SJCRH30 (cell line): ENCODE results near the gene CYP19A1. TPM values are rescaled to one million over a fixed set of nuclear protein-coding genes. Genes with fewer than 3 reads are reported as not detected.

Experiments used
- DNase-seq, 2 experiments: peaks; one replicate each; pipeline ENCODE4 v3.0.0-alpha.2; 2015 to 2020
- H3K27ac ChIP-seq: fragments of 250-450 bp; sonication (Bioruptor Pico); 2 replicates; pipeline ENCODE4 v1.5.1; 2020; ENCODE audit warnings: mild to moderate bottlenecking, moderate library complexity
- H3K27me3 ChIP-seq: fragments of 250-450 bp; sonication (Bioruptor Pico); 2 replicates; pipeline ENCODE4 v1.5.1; 2020; ENCODE audit warnings: mild to moderate bottlenecking, moderate library complexity
- H3K36me3 ChIP-seq: fragments of 250-450 bp; sonication (Bioruptor Pico); 2 replicates; pipeline ENCODE4 v1.5.1; 2020; ENCODE audit warnings: mild to moderate bottlenecking, moderate library complexity
- H3K4me1 ChIP-seq: fragments of 250-450 bp; sonication (Bioruptor Pico); 2 replicates; pipeline ENCODE4 v1.5.1; 2020; ENCODE audit warnings: mild to moderate bottlenecking, moderate library complexity
- H3K4me3 ChIP-seq: fragments of 250-450 bp; sonication (Bioruptor Pico); 2 replicates; pipeline ENCODE4 v1.5.1; 2020; ENCODE audit warnings: mild to moderate bottlenecking, moderate library complexity
- H3K9me3 ChIP-seq: fragments of 250-450 bp; sonication (Bioruptor Pico); replicated peaks from 2 replicates; pipeline ENCODE4 v1.5.1; 2020; ENCODE audit warnings: mild to moderate bottlenecking, moderate library complexity
- total RNA-seq: library from RNA; depleted of rRNA; stranded (reverse); fragments of >200 nt; shearing (Covaris generic); gene quantifications from 2 replicates; pipeline ENCODE4 v1.2.3, GENCODE V29; 2014

The CYP19A1 gene
- total RNA-seq, 1 experiment from 2014 or later, result not detected

DNA sequence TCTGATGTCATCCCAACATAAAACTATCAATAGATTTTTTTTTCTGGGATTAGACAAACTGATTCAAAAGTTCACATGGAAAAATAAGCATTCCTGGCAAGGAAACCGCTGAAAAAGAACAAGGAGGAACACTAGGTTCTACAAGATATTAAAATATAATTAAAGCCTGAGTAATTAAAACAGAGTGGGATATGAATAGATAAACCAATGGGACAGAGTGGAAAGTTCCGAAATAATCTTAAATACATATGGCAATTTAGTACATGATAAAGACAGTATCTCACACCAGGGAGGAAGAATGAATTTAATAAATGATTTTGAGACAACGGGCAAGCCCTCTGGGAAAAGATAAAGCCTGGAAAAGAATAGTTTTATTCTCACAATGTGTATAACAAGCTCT is 7.7 kb upstream of the CYP19A1 start:
- H3K4me1 ChIP-seq, result no peaks in the 10 kb centered on the region
- no peak overlapping the region for H3K27ac ChIP-seq
- H3K27me3 ChIP-seq, result no peaks in the 10 kb centered on the region
- H3K9me3 ChIP-seq, result no peaks in the 10 kb centered on the region
- no peak overlapping the region for H3K4me3 ChIP-seq
- no peaks in the 10 kb centered on the region for H3K36me3 ChIP-seq
- DNase-seq, result no peak

DNA sequence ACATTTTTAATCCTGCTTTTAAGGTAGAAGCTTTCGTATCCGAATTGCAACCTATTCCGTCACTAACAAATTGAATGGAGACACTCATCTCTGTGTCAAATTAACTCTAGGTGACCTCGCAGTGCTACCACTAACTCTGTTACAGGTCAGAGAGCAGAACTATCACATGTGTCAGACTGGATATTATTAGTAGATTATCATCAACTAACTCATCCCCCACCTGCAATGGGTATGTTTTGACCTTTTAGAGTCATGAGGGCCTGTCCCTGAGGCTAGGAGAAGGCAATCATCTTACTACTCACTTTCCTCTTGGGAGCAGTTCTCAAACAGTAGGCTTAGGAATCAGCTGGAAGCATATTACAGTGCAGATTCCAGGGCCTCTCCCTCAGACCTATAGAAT is 5.1 kb upstream of the CYP19A1 start:
- no peak for DNase-seq
- H3K27me3 ChIP-seq, result no peaks in the 10 kb centered on the region

DNA sequence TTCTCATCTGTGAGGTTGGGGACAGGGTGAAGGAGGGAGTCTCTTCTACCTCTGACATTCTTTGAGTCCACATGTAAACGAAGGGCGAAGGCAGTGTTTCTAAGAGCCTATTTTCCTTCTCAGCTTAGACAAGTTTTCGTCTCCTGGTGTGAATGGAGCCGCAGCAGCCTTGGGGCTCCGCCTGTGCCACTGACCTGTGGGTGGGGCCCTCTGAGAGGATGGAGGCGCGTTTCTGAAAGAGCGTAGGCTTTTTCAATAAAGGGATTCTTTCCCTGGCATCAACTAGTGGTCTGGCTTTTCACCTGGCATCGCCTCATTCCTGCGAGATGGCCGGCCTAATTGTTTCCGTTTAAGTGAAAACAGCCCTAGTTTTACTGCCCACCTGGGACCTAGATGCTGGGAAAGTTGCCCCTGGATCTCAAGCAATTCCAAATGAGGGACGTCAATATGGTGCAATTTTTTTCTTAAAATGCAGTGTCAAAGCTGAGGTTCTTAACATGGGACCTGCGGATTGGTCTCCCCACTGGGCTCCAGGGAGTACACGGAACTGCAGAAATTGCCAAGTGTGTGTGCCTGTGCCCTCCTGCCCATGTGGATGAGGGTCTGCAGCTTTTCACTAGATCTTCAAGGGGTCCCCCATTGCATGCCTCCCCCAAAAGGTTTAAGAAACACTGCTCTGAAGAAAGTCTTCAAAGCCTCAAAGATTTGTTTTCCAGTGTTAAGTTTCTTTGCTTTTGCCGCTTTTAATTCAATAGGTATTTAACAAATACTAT is 4.0 kb upstream of the CYP19A1 start:
- Histone ChIP-seq H3K4me3 (no peak overlapping the region), H3K27me3 (no peaks in the 10 kb centered on the region)

More for the DNA sequence above, 5.1 kb upstream of the CYP19A1 start:
- H3K36me3 ChIP-seq, result no peaks in the 10 kb centered on the region
- H3K4me1 ChIP-seq, result no peaks in the 10 kb centered on the region
- H3K27ac ChIP-seq, result no peak overlapping the region
- H3K4me3 ChIP-seq, result no peak overlapping the region
- H3K9me3 ChIP-seq, result no peaks in the 10 kb centered on the region

DNA sequence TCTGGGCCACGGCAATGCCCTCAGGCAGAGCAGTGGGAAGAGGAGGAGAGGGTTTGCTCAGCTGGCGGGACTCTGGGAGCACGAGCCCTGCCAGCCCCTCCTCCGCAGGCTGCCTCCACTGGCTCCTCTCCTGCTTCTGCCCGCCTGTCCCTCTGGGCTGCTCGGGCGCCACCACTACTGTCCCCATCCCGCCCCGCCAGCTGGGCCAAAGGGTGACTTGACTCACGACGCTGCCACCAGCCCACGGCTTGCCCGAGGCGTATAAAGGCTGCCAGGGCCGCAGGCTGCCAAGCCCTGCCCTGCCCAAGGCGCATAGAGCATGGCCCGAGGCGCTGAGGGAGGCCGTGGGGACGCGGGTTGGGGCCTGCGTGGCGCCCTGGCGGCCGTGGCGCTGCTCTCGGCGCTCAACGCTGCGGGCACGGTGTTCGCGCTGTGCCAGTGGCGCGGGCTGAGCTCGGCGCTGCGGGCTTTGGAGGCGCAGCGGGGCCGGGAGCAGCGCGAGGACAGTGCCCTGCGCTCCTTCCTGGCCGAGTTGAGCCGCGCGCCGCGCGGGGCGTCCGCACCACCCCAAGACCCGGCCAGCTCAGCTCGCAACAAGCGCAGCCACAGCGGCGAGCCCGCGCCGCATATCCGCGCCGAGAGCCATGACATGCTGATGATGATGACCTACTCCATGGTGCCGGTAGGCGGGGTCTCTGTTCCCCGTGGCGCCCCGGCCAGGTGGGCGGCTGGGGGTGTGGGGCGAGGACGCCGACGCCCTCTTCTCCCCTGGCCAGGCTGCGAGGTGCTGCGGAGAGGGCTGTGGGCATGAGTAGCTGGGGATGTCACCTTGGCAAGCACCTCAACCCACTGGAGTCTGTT is 3.2 kb upstream of the CYP19A1 start, which contains the start of gene GLDN:
Gene GLDN, plus strand, starts transcription at position 290 of the 861 bp plus-strand sequence. Its CDS starts 30 bp downstream, at position 320.
- no peaks in the 10 kb centered on the region for H3K4me1 ChIP-seq
- H3K9me3 ChIP-seq, result no peaks in the 10 kb centered on the region
- no peaks in the 10 kb centered on the region for H3K27me3 ChIP-seq
- H3K36me3 ChIP-seq, result no peaks in the 10 kb centered on the region
- H3K27ac ChIP-seq, result no peak within 1 kb of the TSS
- no peak within 1 kb of the TSS for H3K4me3 ChIP-seq
- no peak for DNase-seq

More for the DNA sequence above, 4.0 kb upstream of the CYP19A1 start:
- DNase-seq, result no peak
- no peaks in the 10 kb centered on the region for H3K9me3 ChIP-seq
- no peaks in the 10 kb centered on the region for H3K36me3 ChIP-seq
- H3K27ac ChIP-seq, result no peak overlapping the region
- no peaks in the 10 kb centered on the region for H3K4me1 ChIP-seq

DNA sequence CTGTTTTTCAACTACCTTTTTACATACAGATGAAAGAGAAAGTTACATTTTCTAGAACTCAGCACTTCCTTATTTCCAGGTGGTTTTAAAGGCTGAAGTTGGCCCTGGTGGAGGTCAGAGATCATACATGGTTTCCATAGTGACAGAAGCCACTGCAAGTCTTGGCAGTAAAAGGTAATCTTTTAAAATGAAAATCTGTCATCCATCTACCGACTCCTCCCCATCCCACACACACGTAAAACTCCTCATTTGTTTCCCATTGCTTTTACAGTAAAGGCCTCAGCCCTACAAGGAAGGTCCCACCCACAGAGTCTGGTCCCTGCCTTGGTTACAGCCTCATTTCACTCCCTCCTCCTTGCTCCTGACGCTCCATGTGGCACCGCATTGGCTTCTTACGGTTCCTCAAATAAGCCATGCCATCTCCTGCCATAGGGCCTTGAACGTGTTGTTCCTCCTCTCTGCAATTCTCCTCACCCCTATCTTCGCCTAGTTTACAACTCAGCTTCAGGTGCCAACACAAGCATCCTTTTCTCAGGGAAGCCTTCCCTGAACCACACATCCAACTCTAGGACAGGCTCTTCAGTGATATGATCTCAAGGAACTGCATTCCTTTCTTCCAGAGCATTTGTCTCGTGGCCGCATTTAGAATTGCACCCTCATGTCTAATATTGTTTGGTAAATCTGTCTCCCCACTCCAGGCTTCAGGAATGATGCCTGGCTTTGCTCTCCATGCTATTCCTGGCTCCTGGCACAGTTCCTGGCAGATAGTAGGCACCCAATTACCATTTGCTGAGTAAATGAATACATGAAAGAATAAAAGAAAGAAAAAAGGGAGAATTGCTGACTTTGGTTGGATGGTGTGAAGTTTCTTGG is 2.6 kb downstream of the CYP19A1 start:
- H3K4me1 ChIP-seq, result no peaks in the 10 kb centered on the region
- H3K27me3 ChIP-seq, result no peaks in the 10 kb centered on the region
- no peaks in the 10 kb centered on the region for H3K9me3 ChIP-seq
- no peak for DNase-seq
- no peak overlapping the region for H3K4me3 ChIP-seq
- H3K27ac ChIP-seq, result no peak overlapping the region
- no peaks in the 10 kb centered on the region for H3K36me3 ChIP-seq

DNA sequence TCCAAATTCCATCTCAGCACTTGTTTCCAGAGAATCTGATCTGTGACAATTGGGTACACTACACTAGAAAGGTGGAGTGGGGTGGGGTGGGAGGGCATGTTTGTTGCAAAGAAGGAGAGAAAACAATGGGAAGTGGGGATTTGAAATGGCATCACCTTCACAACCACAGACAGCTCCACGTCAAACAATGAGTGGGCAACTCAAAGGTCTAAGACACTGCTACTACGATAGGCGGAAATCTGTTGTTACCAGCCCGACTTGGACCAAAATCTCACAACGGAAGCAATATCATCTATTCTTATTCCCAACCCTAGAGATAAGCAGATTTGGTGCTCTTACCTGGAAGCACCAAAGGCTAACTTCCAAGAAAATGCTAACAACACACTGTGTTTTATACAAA is 3.3 kb downstream of the CYP19A1 start:
- Histone ChIP-seq H3K4me3 (no peak overlapping the region), H3K27ac (no peak overlapping the region), H3K4me1 (no peaks in the 10 kb centered on the region), H3K9me3 (no peaks in the 10 kb centered on the region), H3K27me3 (no peaks in the 10 kb centered on the region), H3K36me3 (no peaks in the 10 kb centered on the region)
- no peak for DNase-seq

DNA sequence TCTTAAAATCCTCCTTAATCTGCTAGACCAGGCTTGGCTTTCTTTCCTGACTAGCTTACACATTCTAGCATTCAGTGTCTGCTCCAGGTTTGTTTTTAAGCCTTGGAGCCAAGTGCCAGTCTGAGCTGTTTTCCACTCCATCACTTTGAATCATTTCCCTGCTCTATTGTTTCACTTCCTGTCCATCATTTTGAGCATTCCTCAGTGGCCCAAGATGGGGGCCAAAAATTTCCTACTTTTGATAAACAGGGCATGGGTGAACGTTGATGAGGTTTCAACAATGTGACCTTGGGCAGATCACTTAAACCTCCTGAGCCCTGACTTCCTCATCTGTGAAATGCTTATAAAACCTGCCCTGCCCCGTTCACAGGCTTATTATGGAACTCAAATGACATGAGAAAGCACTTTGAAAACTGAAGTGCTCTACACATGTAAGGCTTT is 4.4 kb downstream of the CYP19A1 start:
- Histone ChIP-seq H3K27me3 (no peaks in the 10 kb centered on the region), H3K36me3 (no peaks in the 10 kb centered on the region), H3K27ac (no peak overlapping the region), H3K4me1 (no peaks in the 10 kb centered on the region), H3K4me3 (no peak overlapping the region), H3K9me3 (no peaks in the 10 kb centered on the region)
- no peak for DNase-seq

DNA sequence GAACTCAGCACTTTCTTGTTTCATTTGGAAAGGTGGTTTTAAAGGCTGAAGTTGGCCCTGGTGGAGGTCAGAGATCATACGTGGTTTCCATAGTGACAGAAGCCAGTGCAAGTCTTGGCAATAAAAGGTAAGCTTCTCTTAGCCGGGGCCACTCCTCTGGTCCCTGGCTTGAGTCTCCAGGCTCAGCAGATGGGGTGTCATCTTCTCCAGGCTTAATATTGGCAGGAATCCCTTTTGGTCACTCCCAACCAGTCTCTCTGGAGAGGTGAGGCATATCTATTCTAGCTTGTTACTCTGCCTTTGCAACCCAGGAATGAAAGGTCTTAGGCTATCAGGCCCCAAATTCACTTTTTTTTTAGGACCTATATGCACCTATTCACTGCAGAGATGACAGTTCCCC is 4.8 kb downstream of the CYP19A1 start:
- Histone ChIP-seq H3K36me3 (no peaks in the 10 kb centered on the region), H3K9me3 (no peaks in the 10 kb centered on the region), H3K27ac (no peak overlapping the region), H3K4me1 (no peaks in the 10 kb centered on the region), H3K4me3 (no peak overlapping the region), H3K27me3 (no peaks in the 10 kb centered on the region)
- no peak for DNase-seq

DNA sequence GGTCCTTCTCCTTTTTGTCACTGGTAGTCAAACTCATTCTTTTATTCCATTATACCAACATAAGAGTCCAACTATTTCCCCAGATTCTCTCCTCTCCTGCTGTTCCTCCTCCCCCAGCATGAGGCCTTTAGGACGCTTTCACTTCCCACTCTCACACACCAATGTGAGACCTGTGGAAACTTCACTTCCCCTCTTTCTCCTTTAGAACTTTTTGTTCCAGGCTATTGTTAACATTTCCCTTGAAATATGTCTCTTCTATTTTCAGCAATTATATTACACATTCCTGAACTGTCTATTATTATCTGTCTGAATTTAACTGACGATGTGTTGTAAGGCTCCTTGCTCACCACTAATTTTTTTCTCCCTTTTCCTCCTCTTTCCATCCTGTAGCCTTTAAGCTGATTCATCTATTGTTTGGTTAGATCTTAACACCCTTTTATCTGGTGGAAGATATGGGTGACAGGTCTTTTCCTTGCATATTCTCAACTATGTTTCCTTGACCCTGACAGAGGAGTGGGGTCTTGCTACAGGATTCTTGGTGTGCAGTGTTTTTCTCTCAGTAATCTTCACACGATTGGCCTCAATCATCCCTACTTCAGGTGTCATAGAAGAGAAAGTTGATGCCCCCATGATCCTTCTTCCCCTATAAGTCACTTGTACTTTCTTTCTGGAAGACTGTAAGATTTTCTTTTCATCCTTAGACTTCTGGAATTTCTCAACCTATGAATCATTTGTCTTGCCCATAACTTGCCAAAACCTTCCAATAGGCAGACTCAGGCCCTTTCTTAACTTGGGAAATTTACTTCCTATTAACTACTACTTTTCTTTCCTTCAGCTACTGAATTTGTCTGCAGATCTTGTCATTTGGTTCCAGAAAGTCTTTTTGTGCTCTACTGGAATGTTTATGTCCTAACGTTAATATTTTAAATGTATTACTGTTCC is 5.9 kb downstream of the CYP19A1 start:
- Histone ChIP-seq H3K9me3 (no peaks in the 10 kb centered on the region), H3K27ac (no peak overlapping the region), H3K36me3 (no peaks in the 10 kb centered on the region), H3K27me3 (no peaks in the 10 kb centered on the region), H3K4me1 (no peaks in the 10 kb centered on the region), H3K4me3 (no peak overlapping the region)
- DNase-seq, result no peak

DNA sequence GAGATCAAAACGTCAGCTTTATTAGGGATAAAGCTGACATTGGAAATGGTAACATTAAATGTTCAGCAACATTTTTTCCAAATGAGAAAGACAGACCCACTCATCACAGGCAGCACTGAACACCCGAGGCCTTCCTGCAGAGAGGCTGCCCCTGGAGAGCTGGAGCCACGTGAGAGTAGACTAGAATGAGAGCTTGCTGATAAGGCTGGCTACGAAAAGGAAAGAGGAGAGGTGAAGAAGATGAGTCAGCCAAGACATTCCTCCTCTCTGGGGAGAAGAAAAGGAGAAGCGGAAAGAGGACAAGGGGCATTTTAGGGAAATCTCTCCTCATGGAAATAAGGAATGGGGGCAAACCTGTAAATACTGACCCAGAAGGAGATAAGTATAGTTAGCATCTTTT is 7.3 kb downstream of the CYP19A1 start:
- Histone ChIP-seq H3K4me1 (no peaks in the 10 kb centered on the region), H3K9me3 (no peaks in the 10 kb centered on the region), H3K36me3 (no peaks in the 10 kb centered on the region), H3K27me3 (no peaks in the 10 kb centered on the region), H3K4me3 (no peak overlapping the region), H3K27ac (no peak overlapping the region)
- DNase-seq, result no peak

DNA sequence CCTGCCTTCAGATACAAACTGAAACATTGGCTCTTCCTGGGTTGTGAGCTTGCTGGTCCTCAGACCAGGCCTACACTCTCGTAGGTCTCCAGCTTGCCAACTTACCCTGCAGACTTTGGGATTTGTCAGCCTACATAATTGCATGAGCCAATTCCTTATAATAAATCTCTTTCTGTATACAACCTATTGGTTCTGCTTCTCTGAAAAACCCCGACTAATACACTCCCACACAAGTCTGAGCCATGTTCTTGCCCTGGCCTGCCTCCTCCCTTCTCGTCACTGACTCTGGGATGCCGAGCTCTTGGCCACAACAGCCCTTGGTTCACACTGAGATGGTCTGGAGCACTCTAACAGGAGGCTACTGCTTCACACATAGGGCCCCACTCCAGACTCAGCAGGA is 9.5 kb downstream of the CYP19A1 start:
- Histone ChIP-seq H3K36me3 (no peaks in the 10 kb centered on the region), H3K27me3 (no peaks in the 10 kb centered on the region), H3K27ac (no peak overlapping the region), H3K9me3 (no peaks in the 10 kb centered on the region), H3K4me3 (no peak overlapping the region), H3K4me1 (no peaks in the 10 kb centered on the region)
- no peak for DNase-seq

DNA sequence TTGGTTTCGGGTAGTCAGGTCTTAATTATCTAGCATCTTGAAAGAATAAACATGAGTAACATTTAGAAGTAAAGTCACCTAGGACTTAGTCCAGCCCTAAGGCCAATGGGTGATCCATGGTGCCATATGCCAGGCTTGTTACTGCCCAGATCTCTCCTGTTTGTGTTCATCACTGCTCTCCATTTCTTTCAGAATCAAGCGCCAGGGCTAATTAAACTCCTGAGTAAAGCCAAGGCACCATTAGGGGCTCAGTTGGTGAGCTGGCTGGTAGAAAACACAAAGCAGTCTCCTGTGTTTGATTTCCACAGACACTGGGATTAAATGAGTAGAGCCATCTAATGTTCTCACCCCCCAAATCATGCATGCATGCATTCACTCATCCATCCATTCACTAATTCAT is 11.3 kb downstream of the CYP19A1 start:
- Histone ChIP-seq H3K9me3 (no peaks in the 10 kb centered on the region), H3K4me3 (no peak overlapping the region), H3K36me3 (no peaks in the 10 kb centered on the region), H3K4me1 (no peaks in the 10 kb centered on the region), H3K27ac (no peak overlapping the region), H3K27me3 (no peaks in the 10 kb centered on the region)
- DNase-seq, result no peak

DNA sequence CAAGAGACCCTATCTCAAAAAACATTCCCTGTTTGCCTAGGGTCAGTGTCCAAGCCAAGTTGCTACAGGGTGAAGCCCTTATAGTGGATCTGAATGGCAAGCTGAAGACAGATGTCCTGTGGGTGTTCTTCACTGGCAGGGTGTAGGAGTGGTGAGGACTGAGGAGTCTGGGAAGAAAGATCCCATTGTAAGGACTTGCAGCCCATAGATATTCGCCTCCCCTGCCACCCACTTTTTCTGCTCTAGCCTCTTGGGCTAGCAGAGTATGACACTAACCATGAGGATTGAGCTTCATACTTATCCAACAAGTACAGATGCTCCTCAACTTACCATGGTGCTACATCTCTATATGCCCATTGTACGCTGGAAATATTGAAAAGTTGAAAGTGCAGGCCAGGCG is 13.2 kb downstream of the CYP19A1 start:
- H3K27me3 ChIP-seq, result no peaks in the 10 kb centered on the region
- no peak overlapping the region for H3K27ac ChIP-seq
- no peak overlapping the region for H3K4me3 ChIP-seq
- H3K36me3 ChIP-seq, result no peaks in the 10 kb centered on the region
- no peaks in the 10 kb centered on the region for H3K9me3 ChIP-seq
- DNase-seq, result no peak
- no peaks in the 10 kb centered on the region for H3K4me1 ChIP-seq

DNA sequence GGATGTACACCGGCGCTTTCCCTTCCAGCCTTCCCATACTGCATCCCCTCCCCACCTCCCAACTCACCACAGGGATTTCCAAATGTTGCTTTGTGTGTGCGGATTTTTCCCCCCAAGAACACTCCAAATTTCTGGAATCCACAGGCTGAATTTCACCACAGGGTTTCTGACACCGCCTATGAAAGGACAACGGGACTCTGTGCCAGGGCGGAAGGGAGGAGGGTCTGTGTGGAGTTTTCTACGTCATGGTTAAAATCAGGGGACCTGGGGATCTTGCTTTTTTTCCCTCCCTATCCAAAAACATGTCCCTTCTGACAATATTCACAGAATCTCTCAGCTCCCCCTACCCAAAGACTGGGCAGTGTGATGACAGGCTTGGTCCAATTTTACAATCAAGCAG is 14.6 kb downstream of the CYP19A1 start:
- Histone ChIP-seq H3K36me3 (no peaks in the 10 kb centered on the region), H3K27ac (no peak overlapping the region), H3K27me3 (no peaks in the 10 kb centered on the region), H3K4me3 (no peak overlapping the region), H3K4me1 (no peaks in the 10 kb centered on the region), H3K9me3 (no peaks in the 10 kb centered on the region)
- DNase-seq, result no peak
